HEK293 (cell line): Measurements from ENCODE around the gene BUB1B.

Experiments
- CTCF ChIA-PET: fragments of 350-600 bp; formaldehyde crosslinking; extraction: SDS; loops from one replicate; lab custom pipeline; 2021; ENCODE audit warnings: antibody characterized with exemption; lab: Yijun Ruan, JAX
- POLR2A ChIA-PET: fragments of 300-600 bp; formaldehyde crosslinking; extraction: SDS; loops from one replicate; lab custom pipeline; 2020; ENCODE audit warnings: antibody characterized with exemption, inconsistent platforms; lab: Yijun Ruan, JAX
- H3K27ac ChIP-seq: fragments of 200-500 bp; sonication (Bioruptor generic); 2 replicates; pipeline ENCODE4 v1.5.1; 2014; ENCODE audit warnings: low read depth, low read length, control low read depth, inconsistent platforms; ENCODE audit errors: extremely low read depth
- H3K36me3 ChIP-seq, 2 experiments: fragments of 200-500 bp in 1 of 2; sonication (Bioruptor generic) in 1 of 2; 1 replicate in 1 of 2; 2 replicates in 1 of 2; pipeline ENCODE4 v1.5.1; 2014 to 2017; ENCODE audit warnings: inconsistent platforms in 2 of 2, low read length in 2 of 2; ENCODE audit not compliant: control insufficient read depth in 2 of 2, insufficient read depth in 1 of 2
- H3K4me1 ChIP-seq: fragments of 200-500 bp; sonication (Bioruptor generic); 2 replicates; pipeline ENCODE4 v1.5.1; 2014; ENCODE audit warnings: mild to moderate bottlenecking, low read length, inconsistent platforms; ENCODE audit not compliant: control insufficient read depth, insufficient read depth
- H3K4me3 ChIP-seq: 2 replicates; pipeline ENCODE4 v1.5.1; 2011; ENCODE audit warnings: low read depth, mild to moderate bottlenecking, control low read depth, low read length, moderate library complexity
- H3K9me3 ChIP-seq: fragments of 200-500 bp; sonication (Bioruptor generic); 2 replicates; pipeline ENCODE4 v1.5.1; 2014; ENCODE audit warnings: low read depth, low read length, inconsistent platforms; ENCODE audit not compliant: control insufficient read depth, insufficient read depth
- BCL11A ChIP-seq: fragments of 450-650 bp; formaldehyde crosslinking; IDR thresholded peaks from 2 replicates; pipeline ENCODE4 v1.5.1; 2016; ENCODE audit warnings: low read depth, missing biosample characterization, missing genetic modification characterization
- ELK4 ChIP-seq: IDR thresholded peaks from 2 replicates; pipeline ENCODE4 v1.6.1; 2011; ENCODE audit warnings: mild to moderate bottlenecking, low read depth, low read length, borderline replicate concordance
- GLIS1 ChIP-seq: fragments of 450-650 bp; formaldehyde crosslinking; IDR thresholded peaks from 2 replicates; pipeline ENCODE4 v1.5.1; 2016; ENCODE audit warnings: missing biosample characterization, missing genetic modification characterization
- INSM2 ChIP-seq: fragments of 450-650 bp; formaldehyde crosslinking; IDR thresholded peaks from 2 replicates; pipeline ENCODE4 v1.5.1; 2016; ENCODE audit warnings: missing biosample characterization, missing genetic modification characterization
- OSR2 ChIP-seq: fragments of 450-650 bp; formaldehyde crosslinking; IDR thresholded peaks from 2 replicates; pipeline ENCODE4 v1.5.1; 2016; ENCODE audit warnings: missing biosample characterization, missing genetic modification characterization
- PRDM4 ChIP-seq: fragments of 450-650 bp; formaldehyde crosslinking; IDR thresholded peaks from 2 replicates; pipeline ENCODE4 v1.5.1; 2017; ENCODE audit warnings: missing biosample characterization, missing genetic modification characterization
- PRDM6 ChIP-seq: fragments of 450-650 bp; formaldehyde crosslinking; IDR thresholded peaks from 2 replicates; pipeline ENCODE4 v1.5.1; 2017; ENCODE audit warnings: missing biosample characterization, missing genetic modification characterization
- SETDB1 ChIP-seq: IDR thresholded peaks from one replicate; pipeline ENCODE4 v1.6.1; 2017; ENCODE audit warnings: mild to moderate bottlenecking, low read length, moderate library complexity, mixed read lengths; ENCODE audit not compliant: insufficient read length
- ZFP37 ChIP-seq: fragments of 450-650 bp; formaldehyde crosslinking; IDR thresholded peaks from 2 replicates; pipeline ENCODE4 v1.5.1; 2016; ENCODE audit warnings: missing biosample characterization, missing genetic modification characterization
- ZNF140 ChIP-seq: fragments of 450-650 bp; formaldehyde crosslinking; IDR thresholded peaks from 2 replicates; pipeline ENCODE4 v1.5.1; 2016; ENCODE audit warnings: missing biosample characterization, missing genetic modification characterization
- ZNF324 ChIP-seq: fragments of 450-650 bp; formaldehyde crosslinking; IDR thresholded peaks from 2 replicates; pipeline ENCODE4 v1.5.1; 2016; ENCODE audit warnings: missing biosample characterization, missing genetic modification characterization
- ZNF366 ChIP-seq: fragments of 450-650 bp; formaldehyde crosslinking; conservative IDR thresholded peaks from 2 replicates; pipeline ENCODE4 v1.5.1; 2016; ENCODE audit warnings: missing biosample characterization, missing genetic modification characterization
- ZNF433 ChIP-seq: fragments of 450-650 bp; formaldehyde crosslinking; IDR thresholded peaks from 2 replicates; pipeline ENCODE4 v1.5.1; 2016; ENCODE audit warnings: missing biosample characterization, missing genetic modification characterization, low read depth
- ZNF514 ChIP-seq: fragments of 450-650 bp; formaldehyde crosslinking; IDR thresholded peaks from 2 replicates; pipeline ENCODE4 v1.5.1; 2016; ENCODE audit warnings: missing biosample characterization, missing genetic modification characterization
- ZNF561 ChIP-seq: fragments of 450-650 bp; IDR thresholded peaks from 2 replicates; pipeline ENCODE4 v1.5.1; 2018; ENCODE audit warnings: missing biosample characterization, missing genetic modification characterization, borderline replicate concordance
- ZNF571 ChIP-seq: fragments of 450-650 bp; formaldehyde crosslinking; IDR thresholded peaks from 2 replicates; pipeline ENCODE4 v1.5.0; 2017; ENCODE audit warnings: missing biosample characterization, missing genetic modification characterization
- ZNF626 ChIP-seq: fragments of 450-650 bp; sonication (Bioruptor Pico); formaldehyde crosslinking; IDR thresholded peaks from 2 replicates; pipeline ENCODE4 v1.5.1; 2018; ENCODE audit warnings: missing biosample characterization, missing genetic modification characterization, inconsistent platforms
- ZNF660 ChIP-seq: fragments of 450-650 bp; IDR thresholded peaks from 2 replicates; pipeline ENCODE4 v1.5.1; 2018; ENCODE audit warnings: missing biosample characterization, mild to moderate bottlenecking, missing genetic modification characterization
- ZNF692 ChIP-seq: fragments of 450-650 bp; formaldehyde crosslinking; IDR thresholded peaks from 2 replicates; pipeline ENCODE4 v1.5.1; 2016; ENCODE audit warnings: missing biosample characterization, missing genetic modification characterization
- ZNF701 ChIP-seq: fragments of 450-650 bp; formaldehyde crosslinking; IDR thresholded peaks from 2 replicates; pipeline ENCODE4 v1.5.1; 2016; ENCODE audit warnings: missing biosample characterization, missing genetic modification characterization
- ZNF704 ChIP-seq: fragments of 450-650 bp; formaldehyde crosslinking; IDR thresholded peaks from 2 replicates; pipeline ENCODE4 v1.5.1; 2016; ENCODE audit warnings: missing biosample characterization, missing genetic modification characterization
- ZNF837 ChIP-seq: fragments of 450-650 bp; formaldehyde crosslinking; IDR thresholded peaks from 2 replicates; pipeline ENCODE4 v1.5.1; 2016; ENCODE audit warnings: missing biosample characterization, missing genetic modification characterization

The BUB1B gene

GRCh38 chr15:40160689-40161688 lies at the start of gene BUB1B:
BUB1B (plus strand) TSS chr15:40161069; CDS start chr15:40161221, 152 bp downstream.
- POLR2A ChIA-PET, result interaction anchor here (0.5 to 2.0 kb wide), 8 partner anchors 10 to 112 kb away, joined by 3 to 10 read pairs (median 3); partner anchors contain the start of gene BMF
- Histone ChIP-seq H3K4me1 (no peaks in the 10 kb centered on the region; the same call in 1 of the 2 replicates), H3K36me3 (peaks cover 11 to 23% of the 10 kb centered on the region in 2 experiments), H3K9me3 (no peaks in the 10 kb centered on the region), H3K27ac (peak within 1 kb of the TSS; percentile 73), H3K4me3 (peak within 1 kb of the TSS; percentile 95)
- CTCF ChIA-PET, result interaction anchor here (0.5 to 3.7 kb wide), 9 partner anchors 12 to 548 kb away, joined by 3 to 18 read pairs (median 3); no protein-coding TSS in a partner anchor
- peak; percentile 60; the same call in 1 of the 2 replicates for TF ChIP-seq INSM2 (tag by site-specific recombination)
- no peak for TF ChIP-seq PRDM6 (tag by site-specific recombination)
- TF ChIP-seq PRDM4, result 0 out of 2 replicates have a peak, but pooled peaks have one; percentile 12
- TF ChIP-seq ZNF514 (tag by site-specific recombination), result no peak
- no peak for TF ChIP-seq ZNF660 (tag by site-specific recombination)
- TF ChIP-seq ZNF561, result no peak
- TF ChIP-seq ZNF140 (tag by site-specific recombination), result no peak
- TF ChIP-seq GLIS1 (tag by site-specific recombination), result peak; percentile 51; the same call in 1 of the 2 replicates
- no peak for TF ChIP-seq OSR2 (tag by site-specific recombination)
- TF ChIP-seq SETDB1, result no peak
- no peak for TF ChIP-seq ZNF837 (tag by site-specific recombination)
- TF ChIP-seq BCL11A (tag by site-specific recombination), result no peak
- no peak for TF ChIP-seq ZNF324 (tag by site-specific recombination)
- TF ChIP-seq ELK4, result no peak
- no peak; the same call in 1 of the 2 replicates for TF ChIP-seq ZNF692 (tag by site-specific recombination)
- no peak for TF ChIP-seq ZNF571 (tag by site-specific recombination)
- TF ChIP-seq ZNF701 (tag by site-specific recombination), result no peak
- TF ChIP-seq ZNF366 (tag by site-specific recombination), result peak; percentile 61
- TF ChIP-seq ZNF704 (tag by site-specific recombination), result no peak
- TF ChIP-seq ZNF626 (tag by site-specific recombination), result no peak
- TF ChIP-seq ZNF433 (tag by site-specific recombination), result no peak
- no peak for TF ChIP-seq ZFP37 (tag by site-specific recombination)
